Right atrium auricular region (tissue), 2 donors: ENCODE results near the gene N4BP2L2. TPM values are rescaled to one million over a fixed set of nuclear protein-coding genes. Genes with fewer than 3 reads are reported as not detected.

ENCODE experiments used
- DNase-seq: peaks from one replicate; pipeline ENCODE4 v3.0.0-alpha.2; 2019; ENCODE audit warnings: low spot score
- H3K27ac ChIP-seq, 2 donors: fragments of 200-600 bp; sonication (generic); 1 replicate in 1 of 2; 2 replicates in 1 of 2; pipeline ENCODE4 v1.5.1; 2016 to 2019
- H3K27me3 ChIP-seq, 2 donors: fragments of 200-600 bp; sonication (generic); one replicate each; pipeline versions ENCODE4 v1.5.1 to v1.6.0; 2017 to 2019
- H3K36me3 ChIP-seq: fragments of 200-600 bp; sonication (generic); one replicate; pipeline ENCODE4 v1.5.1; 2016
- H3K4me1 ChIP-seq, 2 donors: fragments of 200-600 bp; sonication (generic); one replicate each; pipeline versions ENCODE4 v1.5.1 to v1.6.0; 2017 to 2019
- H3K4me3 ChIP-seq, 2 donors: fragments of 200-600 bp; sonication (generic); 1 replicate in 1 of 2; 2 replicates in 1 of 2; pipeline ENCODE4 v1.5.1; 2017 to 2019; ENCODE audit warnings: mild to moderate bottlenecking in 1 of 2, moderate library complexity in 1 of 2
- H3K9me3 ChIP-seq, 2 donors: fragments of 200-600 bp; sonication (generic); one replicate each; pipeline ENCODE4 v1.5.1; 2019
- total RNA-seq, 2 donors: library from RNA; depleted of rRNA; stranded (reverse); fragments of >200 nt; gene quantifications; one replicate each; pipeline ENCODE4 v1.1.0, GENCODE V29; 2016
- TF ChIP-seq, protein P1 (sequence below), 2 donors: fragments of 200-600 bp; sonication (generic); IDR thresholded peaks; one replicate each; pipeline ENCODE4 v1.5.1; 2019; ENCODE audit warnings: antibody characterized with exemption in 2 of 2

The N4BP2L2 gene
- total RNA-seq, 2 donors from 2014 or later: 92.8 to 97.5 TPM

DNA sequence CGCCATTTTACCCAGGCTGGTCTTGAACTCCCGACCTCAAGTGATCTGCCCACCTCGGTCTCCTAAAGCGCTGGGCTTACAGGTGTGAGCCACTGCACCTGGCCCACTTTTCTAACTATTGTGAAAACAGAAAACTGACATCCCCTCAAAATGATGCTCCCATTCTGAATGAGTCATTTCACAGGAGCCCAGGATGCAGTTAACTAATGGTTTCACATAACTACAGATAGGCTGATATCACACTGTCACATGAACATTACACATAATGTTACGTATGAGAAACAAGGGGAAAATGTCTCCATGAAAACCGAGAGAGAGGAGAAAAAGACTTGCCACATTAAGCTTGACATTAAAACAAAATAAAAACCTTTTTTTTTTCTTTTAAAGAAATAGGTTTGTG lies 37.5 kb downstream of the N4BP2L2 start:
- DNase-seq: no peak
- H3K27ac ChIP-seq: no peak overlapping the region
- peaks cover 0 to 14% of the 10 kb centered on the region in 2 donors for H3K4me1 ChIP-seq
- TF ChIP-seq, protein P1, sequence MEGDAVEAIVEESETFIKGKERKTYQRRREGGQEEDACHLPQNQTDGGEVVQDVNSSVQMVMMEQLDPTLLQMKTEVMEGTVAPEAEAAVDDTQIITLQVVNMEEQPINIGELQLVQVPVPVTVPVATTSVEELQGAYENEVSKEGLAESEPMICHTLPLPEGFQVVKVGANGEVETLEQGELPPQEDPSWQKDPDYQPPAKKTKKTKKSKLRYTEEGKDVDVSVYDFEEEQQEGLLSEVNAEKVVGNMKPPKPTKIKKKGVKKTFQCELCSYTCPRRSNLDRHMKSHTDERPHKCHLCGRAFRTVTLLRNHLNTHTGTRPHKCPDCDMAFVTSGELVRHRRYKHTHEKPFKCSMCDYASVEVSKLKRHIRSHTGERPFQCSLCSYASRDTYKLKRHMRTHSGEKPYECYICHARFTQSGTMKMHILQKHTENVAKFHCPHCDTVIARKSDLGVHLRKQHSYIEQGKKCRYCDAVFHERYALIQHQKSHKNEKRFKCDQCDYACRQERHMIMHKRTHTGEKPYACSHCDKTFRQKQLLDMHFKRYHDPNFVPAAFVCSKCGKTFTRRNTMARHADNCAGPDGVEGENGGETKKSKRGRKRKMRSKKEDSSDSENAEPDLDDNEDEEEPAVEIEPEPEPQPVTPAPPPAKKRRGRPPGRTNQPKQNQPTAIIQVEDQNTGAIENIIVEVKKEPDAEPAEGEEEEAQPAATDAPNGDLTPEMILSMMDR (IDR thresholded peaks at IDR 0.05): no peak
- no peak overlapping the region for H3K4me3 ChIP-seq
- H3K27me3 ChIP-seq: no peaks in the 10 kb centered on the region
- H3K9me3 ChIP-seq: no peaks in the 10 kb centered on the region
- H3K36me3 ChIP-seq: peaks cover 8% of the 10 kb centered on the region

DNA sequence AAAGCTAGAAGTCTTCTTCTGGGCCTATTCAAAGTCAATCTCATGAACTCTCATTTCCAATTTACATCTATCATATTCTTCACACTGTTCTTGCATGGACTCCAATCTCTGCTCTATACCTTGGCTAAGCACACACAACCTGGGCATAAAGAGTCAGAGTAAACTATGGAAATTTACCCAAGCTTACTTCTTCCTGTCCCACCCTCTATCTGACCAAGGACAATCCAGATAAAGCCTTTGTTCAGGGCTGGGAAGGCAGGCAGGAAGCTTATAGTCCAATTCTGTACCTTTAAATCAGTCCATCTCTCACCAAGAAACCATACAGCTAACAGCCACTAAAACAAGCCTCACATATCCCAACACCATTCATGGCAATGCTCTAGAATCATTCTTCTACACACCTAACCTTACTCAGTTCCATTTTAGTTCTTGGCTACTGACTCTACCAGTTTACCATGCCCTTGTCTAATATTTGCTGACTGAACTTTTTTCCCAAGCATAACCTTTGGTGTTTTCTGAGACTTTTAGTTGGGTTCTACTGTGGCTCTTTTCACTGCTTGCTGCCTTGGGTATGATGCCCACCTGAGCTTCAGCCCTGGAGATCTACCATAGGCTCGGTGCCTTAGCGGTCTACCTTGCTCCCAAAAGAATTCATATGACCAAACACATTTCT lies 38.9 kb downstream of the N4BP2L2 start:
- Histone ChIP-seq H3K4me3 (no peak overlapping the region), H3K36me3 (peaks cover 5% of the 10 kb centered on the region), H3K27me3 (no peaks in the 10 kb centered on the region), H3K27ac (no peak overlapping the region), H3K4me1 (peaks cover 0 to 14% of the 10 kb centered on the region in 2 donors), H3K9me3 (no peaks in the 10 kb centered on the region)
- TF ChIP-seq, protein P1 (IDR thresholded peaks at IDR 0.05): no peak
- DNase-seq: no peak

DNA sequence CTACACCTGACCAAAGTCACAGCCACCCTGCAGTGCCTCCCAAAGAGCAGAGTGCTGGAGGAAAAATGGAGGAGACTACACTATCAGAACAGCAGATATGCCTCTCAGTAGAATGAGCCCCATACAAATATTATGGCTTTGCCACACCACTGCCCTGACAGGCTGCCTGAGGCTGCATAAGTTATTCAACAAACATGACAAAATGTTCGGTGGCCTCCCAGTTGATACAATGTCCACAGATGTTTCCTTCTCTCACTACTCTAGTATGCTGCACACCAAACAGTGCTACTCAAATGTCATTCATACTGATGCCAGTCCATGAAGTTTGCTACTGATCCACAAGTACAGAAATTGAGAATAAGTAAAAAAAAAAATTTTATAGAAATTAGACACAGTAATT lies 41.0 kb downstream of the N4BP2L2 start:
- no peak overlapping the region for H3K4me3 ChIP-seq
- H3K36me3 ChIP-seq: peaks cover 15% of the 10 kb centered on the region
- TF ChIP-seq, protein P1 (IDR thresholded peaks at IDR 0.05): no peak
- DNase-seq: no peak
- H3K27me3 ChIP-seq: no peaks in the 10 kb centered on the region
- no peak overlapping the region for H3K27ac ChIP-seq
- no peaks in the 10 kb centered on the region for H3K9me3 ChIP-seq
- H3K4me1 ChIP-seq: peaks cover 0 to 14% of the 10 kb centered on the region in 2 donors

DNA sequence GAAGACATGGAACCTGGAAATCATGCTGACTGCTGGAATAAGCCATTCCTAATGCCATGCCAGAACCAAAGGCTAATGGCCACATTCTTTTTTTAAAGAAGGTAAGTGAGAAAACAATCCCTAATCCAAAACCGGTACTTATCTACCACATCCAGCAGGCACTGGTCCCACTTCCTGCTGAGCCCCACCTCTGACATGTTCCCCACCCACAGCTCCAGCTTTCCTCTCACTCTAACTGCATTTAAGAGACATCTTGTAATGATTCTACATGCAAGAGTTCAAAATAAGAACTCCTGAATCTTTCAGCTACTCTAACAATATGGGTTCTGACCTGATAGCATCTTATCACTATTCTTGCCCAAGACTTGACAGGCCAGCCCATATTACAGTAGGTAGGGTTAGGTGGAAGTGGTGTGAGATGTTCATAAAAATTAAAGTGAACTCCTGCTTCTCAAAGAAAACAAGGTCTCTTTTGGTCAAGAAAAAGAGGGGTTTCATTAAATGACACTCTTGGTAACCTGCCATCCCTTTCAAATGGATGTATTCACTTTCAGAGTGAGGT lies 41.9 kb downstream of the N4BP2L2 start:
- Histone ChIP-seq H3K4me1 (peaks cover 0 to 14% of the 10 kb centered on the region in 2 donors), H3K4me3 (no peak overlapping the region), H3K9me3 (no peaks in the 10 kb centered on the region), H3K27ac (no peak overlapping the region), H3K36me3 (peaks cover 15% of the 10 kb centered on the region), H3K27me3 (no peaks in the 10 kb centered on the region)
- DNase-seq: no peak
- TF ChIP-seq, protein P1 (IDR thresholded peaks at IDR 0.05): no peak

DNA sequence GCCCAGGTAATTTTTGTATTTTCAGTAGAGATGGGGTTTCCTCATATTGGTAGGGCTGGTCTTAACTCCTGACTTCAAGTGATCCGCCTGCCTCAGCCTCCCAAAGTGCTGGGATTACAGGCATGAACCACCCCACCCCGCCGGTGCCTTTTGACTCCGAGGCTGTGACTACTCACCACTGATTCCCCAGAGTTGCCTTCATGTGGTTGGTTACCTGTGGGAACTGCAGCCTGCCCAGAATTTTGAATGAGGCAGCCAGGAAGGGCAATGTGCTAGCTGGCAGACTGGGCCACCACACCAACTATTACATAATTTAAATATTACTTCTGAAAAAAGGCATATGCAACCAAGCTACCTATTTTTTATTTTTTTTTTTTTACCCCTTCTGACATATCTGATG lies 42.8 kb downstream of the N4BP2L2 start:
- DNase-seq: no peak
- Histone ChIP-seq H3K27me3 (no peaks in the 10 kb centered on the region), H3K4me1 (peaks cover 0 to 14% of the 10 kb centered on the region in 2 donors), H3K9me3 (no peaks in the 10 kb centered on the region), H3K4me3 (no peak overlapping the region), H3K36me3 (peaks cover 15% of the 10 kb centered on the region), H3K27ac (no peak overlapping the region)
- TF ChIP-seq, protein P1 (IDR thresholded peaks at IDR 0.05): no peak
